Measurements from ENCODE around the gene PCDHA1.

PCDHA1 gene

DNA sequence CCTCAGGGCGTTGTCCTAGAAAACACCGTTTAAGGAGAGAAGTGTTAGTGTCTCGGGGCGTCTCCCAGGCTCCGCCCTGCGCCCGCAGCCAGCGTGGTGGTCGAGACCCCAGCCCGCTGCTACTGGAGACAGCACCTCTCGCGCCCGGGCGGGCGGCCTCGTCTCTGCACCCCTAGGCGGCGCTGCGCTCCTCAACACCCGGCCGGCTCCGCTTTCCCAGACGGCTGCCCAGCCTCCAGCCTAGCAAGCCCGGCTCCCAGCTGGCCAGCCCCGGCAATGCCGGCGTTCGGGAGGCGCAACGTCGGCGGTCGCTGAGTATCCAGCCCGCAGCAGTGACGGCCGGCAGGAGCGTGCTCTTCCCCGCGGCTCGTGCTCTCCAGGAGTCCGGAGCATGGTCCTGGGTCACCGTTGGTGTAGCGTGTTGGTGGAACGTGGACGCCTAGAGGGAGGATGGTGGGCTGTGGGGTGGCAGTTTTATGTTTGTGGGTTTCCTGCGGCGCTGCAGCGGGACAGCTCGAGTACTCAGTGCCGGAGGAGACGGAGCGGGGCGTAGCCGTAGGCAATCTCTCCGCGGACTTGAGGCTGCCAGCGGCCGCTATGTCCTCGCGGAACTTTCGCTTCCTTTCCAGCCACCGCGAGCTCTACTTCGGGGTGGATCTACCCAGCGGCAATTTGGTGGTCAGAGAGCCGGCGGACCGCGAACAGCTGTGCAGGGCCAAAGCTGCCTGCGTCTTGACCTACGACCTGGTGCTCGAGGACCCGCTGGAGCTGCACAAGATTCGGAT lies 140.7 kb downstream of the PCDHA1 start:
- DNase-seq, result peak; percentile 84

DNA sequence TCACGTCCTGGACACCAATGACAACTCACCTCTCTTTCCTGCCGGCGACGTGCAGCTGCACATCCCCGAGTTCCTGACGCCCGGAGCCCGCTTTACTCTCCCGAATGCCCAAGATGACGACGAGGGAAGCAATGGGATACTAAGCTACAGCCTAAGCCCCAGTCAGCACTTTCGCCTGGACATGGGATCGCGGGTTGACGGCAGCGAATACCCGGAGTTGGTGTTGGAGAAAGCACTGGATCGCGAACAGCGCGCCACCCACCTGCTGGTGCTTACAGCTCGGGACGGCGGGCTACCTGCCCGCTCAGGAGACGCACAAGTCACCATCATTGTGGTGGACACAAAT lies 141.3 kb downstream of the PCDHA1 start:
- DNase-seq, result peak; percentile 27

- DNase-seq, result no peak
Observed at GRCh38 chr5:140934964-140935606, 149.1 kb downstream of the PCDHA1 start.

DNA sequence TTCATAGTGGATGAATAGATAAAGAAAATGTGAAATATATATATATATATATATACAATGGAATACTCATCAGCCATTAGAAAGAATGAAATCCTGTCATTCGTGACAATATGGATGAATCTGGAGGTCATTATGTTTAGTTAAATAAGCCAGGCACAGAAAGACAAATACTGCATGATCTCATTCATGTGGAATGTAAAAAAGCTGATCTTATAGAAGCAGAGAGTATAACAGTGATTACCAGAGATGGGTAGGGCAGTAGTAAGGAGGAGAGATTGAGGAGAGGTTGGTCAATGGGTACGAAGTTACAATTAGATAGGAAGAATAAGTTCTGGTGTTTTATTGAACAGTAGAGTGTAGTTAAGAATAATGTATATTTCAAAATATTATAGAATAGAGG lies 160.6 kb downstream of the PCDHA1 start:
- no peak for DNase-seq

DNA sequence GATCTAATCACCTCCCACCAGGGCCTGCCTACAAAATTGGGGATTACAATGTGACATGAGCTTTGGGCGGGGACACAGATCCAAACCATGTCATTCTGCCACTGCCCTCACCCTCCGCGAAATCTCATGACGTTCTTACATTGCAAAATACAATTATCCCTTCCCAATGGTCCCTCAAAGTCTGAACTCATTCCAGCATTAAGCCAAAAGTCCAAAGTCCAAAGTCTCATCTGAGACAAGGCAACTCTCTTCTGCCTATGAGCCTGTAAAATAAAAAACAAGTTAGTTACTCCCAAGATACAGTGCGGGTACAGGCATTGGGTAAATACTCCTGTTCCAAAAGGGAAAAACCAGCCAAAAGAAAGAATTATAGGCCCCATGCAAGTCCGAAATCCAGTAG lies 165.7 kb downstream of the PCDHA1 start:
- DNase-seq, result no peak

GRCh38 chr5:140953234-140953633 lies 167.3 kb downstream of the PCDHA1 start:
- DNase-seq, result no peak

- DNase-seq, result no peak
Observed at GRCh38 chr5:140962190-140962589, 176.2 kb downstream of the PCDHA1 start.

GRCh38 chr5:140964356-140964755 lies 178.4 kb downstream of the PCDHA1 start:
- DNase-seq, result no peak

DNA sequence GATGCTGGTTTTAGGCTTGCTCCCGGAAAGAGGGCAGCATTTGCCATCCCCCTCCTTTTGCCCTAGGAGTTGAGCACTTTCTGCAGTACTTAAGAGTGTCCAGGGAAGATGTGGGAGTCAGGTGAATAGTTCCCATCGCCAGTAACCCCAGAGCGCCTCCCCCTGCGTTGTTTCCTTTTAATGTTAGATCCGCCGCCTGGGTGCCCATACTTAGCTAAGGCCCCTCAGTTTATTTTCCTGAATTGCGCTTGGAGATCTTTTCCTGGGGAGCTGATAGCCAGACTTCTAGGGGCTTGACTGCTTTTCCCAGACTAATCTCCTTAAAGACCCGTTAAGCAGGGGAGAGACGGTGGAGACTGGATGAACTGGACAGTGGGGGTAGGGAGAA lies 180.0 kb downstream of the PCDHA1 start:
- peak; percentile 26 for DNase-seq

- DNase-seq, result peak; percentile 73
Observed at GRCh38 chr5:140966293-140967225, 180.6 kb downstream of the PCDHA1 start, which contains the start of gene PCDHAC2. Gene PCDHAC2, plus strand, starts transcription at chr5:140966476. Its CDS starts 291 bp downstream, at chr5:140966767.

DNA sequence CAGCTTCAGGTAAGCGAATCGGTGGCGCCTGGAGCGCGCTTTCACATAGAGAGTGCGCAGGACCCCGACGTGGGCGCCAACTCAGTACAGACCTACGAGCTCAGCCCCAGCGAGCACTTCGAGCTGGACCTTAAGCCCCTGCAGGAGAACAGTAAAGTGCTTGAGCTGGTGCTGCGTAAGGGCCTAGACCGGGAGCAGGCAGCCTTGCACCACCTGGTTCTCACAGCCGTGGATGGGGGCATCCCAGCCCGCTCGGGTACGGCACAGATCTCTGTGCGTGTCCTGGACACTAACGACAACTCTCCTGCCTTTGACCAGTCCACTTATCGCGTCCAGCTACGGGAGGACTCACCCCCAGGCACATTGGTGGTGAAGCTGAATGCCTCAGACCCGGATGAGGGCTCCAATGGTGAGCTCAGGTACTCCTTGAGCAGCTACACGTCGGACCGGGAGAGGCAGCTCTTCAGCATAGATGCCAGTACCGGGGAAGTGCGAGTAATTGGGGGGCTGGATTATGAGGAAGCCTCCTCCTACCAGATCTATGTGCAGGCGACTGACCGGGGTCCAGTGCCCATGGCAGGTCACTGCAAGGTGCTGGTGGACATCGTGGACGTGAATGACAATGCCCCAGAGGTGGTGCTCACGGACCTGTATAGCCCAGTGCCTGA lies 181.4 kb downstream of the PCDHA1 start:
- DNase-seq, result no peak

DNA sequence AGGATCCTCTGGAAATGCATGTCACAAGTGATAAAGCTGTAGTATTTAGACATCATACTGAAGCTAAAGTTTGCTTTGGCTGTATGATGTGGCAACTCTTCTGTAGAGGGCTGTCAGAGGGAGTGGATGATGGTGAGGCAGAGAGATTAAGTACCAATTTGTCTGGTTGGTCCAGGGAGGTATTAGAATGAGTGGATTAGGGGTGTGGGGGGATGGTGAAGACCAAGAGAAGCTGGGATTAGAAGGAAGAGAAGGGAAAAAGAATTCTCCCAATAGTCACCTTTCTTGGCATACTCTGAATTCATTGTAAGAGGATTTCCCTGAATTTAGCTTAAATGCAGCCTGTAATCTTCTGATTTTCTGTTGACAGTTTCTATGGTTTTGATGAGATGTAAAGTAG lies 183.9 kb downstream of the PCDHA1 start:
- DNase-seq, result no peak

GRCh38 chr5:140973550-140973949 lies 187.6 kb downstream of the PCDHA1 start:
- DNase-seq, result no peak

GRCh38 chr5:140977003-140977402 lies 191.1 kb downstream of the PCDHA1 start:
- no peak for DNase-seq

- no peak for DNase-seq
Observed at GRCh38 chr5:140978260-140978659, 192.3 kb downstream of the PCDHA1 start.

DNA sequence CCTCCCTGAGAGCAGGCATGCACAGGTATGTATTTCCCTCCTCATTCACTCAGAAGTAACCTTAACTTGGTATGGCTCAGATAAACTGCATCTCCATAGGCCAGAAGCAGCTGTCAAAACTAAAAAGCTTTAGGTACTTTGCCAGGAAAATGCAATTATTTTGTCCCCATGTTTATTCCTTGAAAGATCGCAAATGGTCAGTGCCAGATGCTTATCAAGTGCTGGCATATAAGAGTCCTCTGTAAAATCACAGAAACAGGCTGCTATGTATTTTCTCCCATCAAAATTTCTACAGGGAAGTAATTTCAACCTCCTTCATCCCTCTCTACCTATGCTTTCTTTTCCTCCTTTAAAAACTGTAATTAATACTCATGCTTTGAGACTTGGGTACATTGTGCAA lies 193.0 kb downstream of the PCDHA1 start:
- DNase-seq, result no peak

DNA sequence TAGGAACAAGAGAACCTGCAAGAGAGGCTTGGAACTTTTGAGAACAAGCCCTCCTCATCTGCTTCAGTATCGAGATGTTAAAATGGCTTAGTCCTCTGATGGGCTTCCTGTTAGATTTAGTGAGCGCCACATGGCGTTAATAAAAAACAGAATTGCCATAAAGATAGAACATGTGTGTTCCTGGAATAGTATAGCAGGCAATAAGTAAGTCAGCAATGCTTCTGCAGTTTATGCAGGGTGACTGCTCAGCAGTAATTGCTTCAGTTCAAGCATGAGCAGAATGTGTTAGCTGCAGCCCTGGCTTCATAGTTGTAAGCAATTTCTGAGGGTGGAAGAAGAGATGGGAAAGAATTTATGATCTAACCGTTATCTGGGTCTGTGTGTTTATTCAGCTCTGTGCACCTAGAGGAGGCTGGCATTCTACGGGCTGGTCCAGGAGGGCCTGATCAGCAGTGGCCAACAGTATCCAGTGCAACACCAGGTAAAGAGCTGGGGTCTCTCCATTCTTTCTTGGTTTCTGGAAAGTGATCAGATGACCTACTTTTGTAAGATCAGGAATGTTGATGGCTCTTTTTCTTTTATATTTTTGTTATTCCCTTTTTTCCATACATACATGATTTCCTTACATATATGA lies 196.3 kb downstream of the PCDHA1 start:
- DNase-seq, result no peak

DNA sequence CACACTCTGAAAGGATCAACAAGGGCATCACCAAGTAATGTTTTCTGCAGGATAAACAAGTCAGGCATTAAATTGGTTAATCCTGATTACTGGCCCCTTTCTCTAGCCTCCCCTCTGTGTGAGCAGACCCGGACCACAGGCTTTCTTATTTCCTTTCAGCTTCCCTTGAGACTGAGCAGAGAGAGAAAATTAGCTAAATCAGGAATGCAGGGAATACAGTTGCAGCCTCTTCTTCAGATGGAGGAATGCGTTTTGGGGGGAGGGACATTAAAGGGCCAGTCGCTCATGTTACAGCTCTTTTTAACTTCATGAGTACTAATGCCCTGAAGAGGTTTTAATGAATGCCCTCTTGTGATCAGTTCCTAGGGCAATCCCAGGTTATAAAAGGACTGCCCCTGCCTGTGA lies 200.2 kb downstream of the PCDHA1 start:
- no peak for DNase-seq

DNA sequence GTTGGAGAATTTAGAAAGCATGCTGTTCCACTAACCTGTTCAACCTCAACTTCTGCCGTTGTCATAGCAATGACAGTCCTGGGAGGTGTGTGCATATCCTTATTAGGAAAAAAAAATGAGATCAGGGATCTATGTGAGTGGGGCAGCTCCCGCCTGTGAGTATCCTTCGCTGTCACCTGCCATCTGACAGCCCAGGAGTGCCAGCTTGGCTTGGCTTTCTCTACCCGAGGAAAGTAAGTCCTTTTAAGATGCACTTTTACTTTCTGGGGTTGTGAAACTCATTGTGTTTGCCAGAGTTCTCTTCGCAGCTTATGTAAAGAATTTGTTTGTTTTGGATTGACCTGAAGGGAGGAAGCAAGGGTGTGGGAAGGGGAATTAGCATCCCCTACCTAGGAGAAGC lies 202.2 kb downstream of the PCDHA1 start:
- DNase-seq, result peak; percentile 16

GRCh38 chr5:140988608-140989007 lies 202.7 kb downstream of the PCDHA1 start:
- DNase-seq, result no peak

GRCh38 chr5:140989254-140990020 lies 203.5 kb downstream of the PCDHA1 start:
- no peak for DNase-seq

GRCh38 chr5:140992828-140993227 lies 206.9 kb downstream of the PCDHA1 start:
- DNase-seq, result peak; percentile 69
